PC-9 (cell line): ENCODE measurements around the gene GPSM1.
A peak's percentile ranks its signal among the peaks of the same experiment; 100 is the strongest.

Experiments
- EZH2 ChIP-seq: fragments of 200-600 bp; sonication (generic); IDR thresholded peaks from 2 replicates; pipeline ENCODE4 v1.8.0; 2017; ENCODE audit warnings: antibody characterized with exemption, low read depth
- TF ChIP-seq, protein P1 (sequence below): fragments of 200-600 bp; sonication (generic); conservative IDR thresholded peaks from 2 replicates; pipeline ENCODE4 v1.6.1; 2017; ENCODE audit warnings: mixed run types, antibody characterized with exemption, mild to moderate bottlenecking, moderate library complexity

DNA sequence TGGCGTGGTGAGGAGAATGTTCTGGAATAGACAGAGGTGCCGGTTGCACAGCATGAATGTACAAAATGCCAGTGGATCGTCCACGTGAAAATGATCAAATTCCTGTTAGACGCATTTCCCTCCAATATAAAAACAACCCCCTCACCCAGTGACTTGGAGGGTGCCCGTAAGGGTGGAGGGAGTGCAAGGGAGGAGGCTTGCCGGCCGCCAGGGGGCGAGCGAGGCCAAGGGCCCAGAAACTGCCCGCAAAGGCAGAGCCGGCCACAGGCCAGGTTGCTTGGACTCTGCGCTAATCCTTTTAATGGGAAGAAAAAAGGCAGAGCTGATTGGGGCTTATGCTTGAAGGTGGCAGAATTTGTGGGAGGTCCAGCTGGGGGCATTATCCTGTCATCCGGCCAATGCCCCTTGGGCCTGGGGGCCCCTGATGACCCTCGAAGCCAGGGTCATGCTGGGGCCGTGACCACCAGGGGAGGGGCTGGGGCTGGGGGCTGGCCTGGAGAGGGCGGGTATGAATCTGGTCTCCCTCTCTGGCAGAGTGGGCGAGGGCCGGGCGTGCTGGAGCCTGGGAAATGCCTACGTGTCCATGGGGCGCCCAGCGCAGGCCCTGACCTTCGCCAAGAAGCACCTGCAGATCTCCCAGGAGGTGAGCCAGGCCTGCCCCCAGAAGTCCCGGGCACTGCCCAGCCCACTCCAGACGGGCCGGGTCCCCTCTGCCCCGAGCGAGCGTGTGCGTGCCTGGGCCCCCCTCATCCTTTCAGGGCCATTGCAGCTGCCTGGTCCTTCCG lies 12.0 kb downstream of the GPSM1 start:
- TF ChIP-seq, protein P1, sequence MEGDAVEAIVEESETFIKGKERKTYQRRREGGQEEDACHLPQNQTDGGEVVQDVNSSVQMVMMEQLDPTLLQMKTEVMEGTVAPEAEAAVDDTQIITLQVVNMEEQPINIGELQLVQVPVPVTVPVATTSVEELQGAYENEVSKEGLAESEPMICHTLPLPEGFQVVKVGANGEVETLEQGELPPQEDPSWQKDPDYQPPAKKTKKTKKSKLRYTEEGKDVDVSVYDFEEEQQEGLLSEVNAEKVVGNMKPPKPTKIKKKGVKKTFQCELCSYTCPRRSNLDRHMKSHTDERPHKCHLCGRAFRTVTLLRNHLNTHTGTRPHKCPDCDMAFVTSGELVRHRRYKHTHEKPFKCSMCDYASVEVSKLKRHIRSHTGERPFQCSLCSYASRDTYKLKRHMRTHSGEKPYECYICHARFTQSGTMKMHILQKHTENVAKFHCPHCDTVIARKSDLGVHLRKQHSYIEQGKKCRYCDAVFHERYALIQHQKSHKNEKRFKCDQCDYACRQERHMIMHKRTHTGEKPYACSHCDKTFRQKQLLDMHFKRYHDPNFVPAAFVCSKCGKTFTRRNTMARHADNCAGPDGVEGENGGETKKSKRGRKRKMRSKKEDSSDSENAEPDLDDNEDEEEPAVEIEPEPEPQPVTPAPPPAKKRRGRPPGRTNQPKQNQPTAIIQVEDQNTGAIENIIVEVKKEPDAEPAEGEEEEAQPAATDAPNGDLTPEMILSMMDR: peak; percentile 97
- no peak for TF ChIP-seq EZH2
